ENCODE results near the gene RNF215. TPM values are rescaled to one million over a fixed set of nuclear protein-coding genes. Genes with fewer than 3 reads are reported as not detected.

The RNF215 gene
- total and polyA plus RNA-seq, 2 donors (not counting 3 experiments of a cell fraction or from before 2014, with no cell fraction given): 16.7 to 26.9 TPM

DNA sequence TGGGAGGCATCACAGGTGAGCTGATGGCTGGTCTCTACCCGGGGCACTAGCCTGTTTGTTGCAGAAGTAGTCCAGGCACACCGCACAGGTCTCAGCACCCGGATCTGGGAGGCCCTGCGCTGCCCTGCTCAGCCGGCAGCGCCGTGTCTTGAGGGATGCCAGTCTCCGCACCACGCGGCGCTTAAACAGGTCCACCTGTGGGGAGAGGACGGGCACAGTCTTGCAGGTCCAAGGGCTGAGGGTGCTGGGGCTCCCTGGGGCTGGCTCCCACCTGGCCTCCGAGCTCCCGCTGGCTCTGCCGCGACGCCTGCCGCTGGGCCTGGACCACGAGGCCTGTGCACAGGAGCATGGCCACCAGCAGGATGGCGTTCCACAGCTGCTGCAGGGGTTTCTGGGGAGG is 7.2 kb downstream of the RNF215 start:
- no peak for DNase-seq (ENCODE audit: low read depth, low spot score)
- no peak overlapping the region for H3K9ac ChIP-seq (replicated peaks; ENCODE audit: extremely low read depth, insufficient read depth, low read length)
- H3K4me1 ChIP-seq (ENCODE audit: control insufficient read depth, extremely low read depth, insufficient read depth, low read length): no peaks in the 10 kb centered on the region
- intact Hi-C loops (cut with micrococcal nuclease): no loop called here
- ChIA-PET CTCF (interaction anchor here (1.4 to 2.2 kb wide), 2 partner anchors 11 to 92 kb away, joined by 4 to 6 read pairs; no protein-coding TSS in a partner anchor), POLR2A (no interaction called here)
- dilution Hi-C loops (cut with MboI; ENCODE audit: extremely low pct_ligation_motif_present, low sequenced_read_pairs): no loop called here
- no peaks in the 10 kb centered on the region for H3K9me1 ChIP-seq (replicated peaks; ENCODE audit: control insufficient read depth, extremely low read depth, insufficient read depth, low read length)
- no peak overlapping the region for H3K27ac ChIP-seq (ENCODE audit: insufficient read depth, low read depth, low read length)
- BruUV-seq (replicated peaks): no TSS peak
- no peak overlapping the region for H3K4me2 ChIP-seq (ENCODE audit: insufficient read depth, low read length)
- no peak for FAIRE-seq
- no peaks in the 10 kb centered on the region for H3K27me3 ChIP-seq (ENCODE audit: control insufficient read depth in 2 of 2, insufficient read depth in 2 of 2, low read length in 2 of 2)
- H3K79me2 ChIP-seq (ENCODE audit: control insufficient read depth, insufficient read depth, low read length): no peaks in the 10 kb centered on the region
- TF ChIP-seq, protein P1, sequence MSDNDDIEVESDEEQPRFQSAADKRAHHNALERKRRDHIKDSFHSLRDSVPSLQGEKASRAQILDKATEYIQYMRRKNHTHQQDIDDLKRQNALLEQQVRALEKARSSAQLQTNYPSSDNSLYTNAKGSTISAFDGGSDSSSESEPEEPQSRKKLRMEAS (IDR thresholded peaks at IDR 0.05; ENCODE audit: insufficient read depth, insufficient read length): no peak
- no peak for TF ChIP-seq FOS (IDR thresholded peaks at IDR 0.05; ENCODE audit: borderline replicate concordance, insufficient read depth, low read length)
- TF ChIP-seq MYC (IDR thresholded peaks at IDR 0.05; ENCODE audit: low read depth, low read length): no peak
- no peak for TF ChIP-seq GATA2 (IDR thresholded peaks at IDR 0.05; ENCODE audit: insufficient read depth, insufficient read length, low read depth, low read length)
- no peak for TF ChIP-seq POLR2A (IDR thresholded peaks at IDR 0.05; ENCODE audit: low read depth, low read length)
- TF ChIP-seq JUN (IDR thresholded peaks at IDR 0.05; ENCODE audit: borderline replicate concordance, insufficient read depth, insufficient read length, low read depth): no peak
- TF ChIP-seq, protein P2, sequence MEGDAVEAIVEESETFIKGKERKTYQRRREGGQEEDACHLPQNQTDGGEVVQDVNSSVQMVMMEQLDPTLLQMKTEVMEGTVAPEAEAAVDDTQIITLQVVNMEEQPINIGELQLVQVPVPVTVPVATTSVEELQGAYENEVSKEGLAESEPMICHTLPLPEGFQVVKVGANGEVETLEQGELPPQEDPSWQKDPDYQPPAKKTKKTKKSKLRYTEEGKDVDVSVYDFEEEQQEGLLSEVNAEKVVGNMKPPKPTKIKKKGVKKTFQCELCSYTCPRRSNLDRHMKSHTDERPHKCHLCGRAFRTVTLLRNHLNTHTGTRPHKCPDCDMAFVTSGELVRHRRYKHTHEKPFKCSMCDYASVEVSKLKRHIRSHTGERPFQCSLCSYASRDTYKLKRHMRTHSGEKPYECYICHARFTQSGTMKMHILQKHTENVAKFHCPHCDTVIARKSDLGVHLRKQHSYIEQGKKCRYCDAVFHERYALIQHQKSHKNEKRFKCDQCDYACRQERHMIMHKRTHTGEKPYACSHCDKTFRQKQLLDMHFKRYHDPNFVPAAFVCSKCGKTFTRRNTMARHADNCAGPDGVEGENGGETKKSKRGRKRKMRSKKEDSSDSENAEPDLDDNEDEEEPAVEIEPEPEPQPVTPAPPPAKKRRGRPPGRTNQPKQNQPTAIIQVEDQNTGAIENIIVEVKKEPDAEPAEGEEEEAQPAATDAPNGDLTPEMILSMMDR (IDR thresholded peaks at IDR 0.05; ENCODE audit: extremely low read depth in 1 of 2, insufficient read depth in 1 of 2, low read depth in 1 of 2, low read length in 2 of 2): no peak
- TF ChIP-seq POLR2AphosphoS5 (IDR thresholded peaks at IDR 0.05; ENCODE audit: insufficient read depth, low read depth, low read length): no peak
- no peak for TF ChIP-seq EZH2 (IDR thresholded peaks at IDR 0.05; ENCODE audit: borderline replicate concordance, low read depth, low read length, severe bottlenecking)
- peaks cover 0 to 29% of the 10 kb centered on the region in 2 experiments for H3K36me3 ChIP-seq (ENCODE audit: control insufficient read depth in 2 of 2, extremely low read depth in 1 of 2, insufficient read depth in 2 of 2, low read length in 2 of 2)
- H4K20me1 ChIP-seq (replicated peaks; ENCODE audit: control insufficient read depth, extremely low read depth, insufficient read depth, low read length): no peaks in the 10 kb centered on the region
- no peaks in the 10 kb centered on the region for H3K9me3 ChIP-seq (replicated peaks; ENCODE audit: control insufficient read depth, insufficient read depth, low read length)
- no peak overlapping the region for H2AFZ ChIP-seq (ENCODE audit: low read depth, low read length)
- H3K4me3 ChIP-seq (replicated peaks in 1 of 3; ENCODE audit: insufficient read depth in 1 of 3, low read depth in 1 of 3, low read length in 3 of 3): no peak overlapping the region
